ENCODE measurements around the gene KPNB1. TPM values are rescaled to one million over a fixed set of nuclear protein-coding genes. Genes with fewer than 3 reads are reported as not detected.
A peak's percentile ranks its signal among the peaks of the same experiment; 100 is the strongest.

KPNB1 gene
- polyA plus RNA-seq, 1 experiment = 212 TPM

GRCh38 chr17:47692895-47693730, 43.4 kb downstream of the KPNB1 start:
- TF ChIP-seq CTCF (IDR thresholded peaks at IDR 0.05; ENCODE audit: low read depth, low read length) = no peak
- CTCF ChIA-PET = no interaction called here
- POLR2A ChIA-PET = interaction anchor here (0.6 kb wide), 1 partner anchor 57 kb away, joined by 4 read pairs; no protein-coding TSS in a partner anchor
- Histone ChIP-seq H3K4me3 (ENCODE audit: low read depth, low read length) (peak overlapping the region; percentile 65), H3K9me3 (ENCODE audit: control insufficient read depth, insufficient read depth, low read length) (no peaks in the 10 kb centered on the region), H3K27ac (ENCODE audit: low read depth, low read length) (no peak overlapping the region), H3K27me3 (ENCODE audit: control insufficient read depth, insufficient read depth, low read length) (no peaks in the 10 kb centered on the region)
- DNase-seq (ENCODE audit: low read depth, low spot score) = no peak

GRCh38 chr17:47693731-47694580, 44.2 kb downstream of the KPNB1 start, which contains the start of gene TBKBP1:
Gene TBKBP1 (plus strand): TSS chr17:47694161. CDS start chr17:47696113, 1,952 bp downstream.
- CTCF ChIA-PET = no interaction called here
- Histone ChIP-seq H3K27me3 (ENCODE audit: control insufficient read depth, insufficient read depth, low read length) (no peaks in the 10 kb centered on the region), H3K9me3 (ENCODE audit: control insufficient read depth, insufficient read depth, low read length) (no peaks in the 10 kb centered on the region), H3K27ac (ENCODE audit: low read depth, low read length) (peak within 1 kb of the TSS; percentile 21), H3K4me3 (ENCODE audit: low read depth, low read length) (peak within 1 kb of the TSS; percentile 65)
- DNase-seq (ENCODE audit: low read depth, low spot score) = no peak
- TF ChIP-seq CTCF (IDR thresholded peaks at IDR 0.05; ENCODE audit: low read depth, low read length) = no peak
- POLR2A ChIA-PET = interaction anchor here (0.6 to 1.2 kb wide), 4 partner anchors 10 to 453 kb away, joined by 3 to 5 read pairs (median 3); no protein-coding TSS in a partner anchor

GRCh38 chr17:47694581-47695428, 45.1 kb downstream of the KPNB1 start:
- H3K4me3 ChIP-seq (ENCODE audit: low read depth, low read length) = peak overlapping the region; percentile 65
- TF ChIP-seq CTCF (IDR thresholded peaks at IDR 0.05; ENCODE audit: low read depth, low read length) = no peak
- H3K27ac ChIP-seq (ENCODE audit: low read depth, low read length) = peak overlapping the region; percentile 11
- DNase-seq (ENCODE audit: low read depth, low spot score) = no peak
- H3K9me3 ChIP-seq (ENCODE audit: control insufficient read depth, insufficient read depth, low read length) = no peaks in the 10 kb centered on the region
- ChIA-PET POLR2A (interaction anchor here (0.5 to 1.2 kb wide), 4 partner anchors 11 to 816 kb away, joined by 3 to 5 read pairs (median 3); no protein-coding TSS in a partner anchor), CTCF (interaction anchor here (0.7 kb wide), 1 partner anchor 129 kb away, joined by 4 read pairs; no protein-coding TSS in a partner anchor)
- no peaks in the 10 kb centered on the region for H3K27me3 ChIP-seq (ENCODE audit: control insufficient read depth, insufficient read depth, low read length)

GRCh38 chr17:47695429-47696376, 46.0 kb downstream of the KPNB1 start:
- Histone ChIP-seq H3K9me3 (ENCODE audit: control insufficient read depth, insufficient read depth, low read length) (no peaks in the 10 kb centered on the region), H3K27me3 (ENCODE audit: control insufficient read depth, insufficient read depth, low read length) (no peaks in the 10 kb centered on the region), H3K27ac (ENCODE audit: low read depth, low read length) (peak overlapping the region; percentile 11), H3K4me3 (ENCODE audit: low read depth, low read length) (peak overlapping the region; percentile 65)
- ChIA-PET POLR2A (interaction anchor here (1.2 kb wide), 1 partner anchor 17 kb away, joined by 5 read pairs; no protein-coding TSS in a partner anchor), CTCF (interaction anchor here (0.7 kb wide), 1 partner anchor 128 kb away, joined by 4 read pairs; no protein-coding TSS in a partner anchor)
- no peak for DNase-seq (ENCODE audit: low read depth, low spot score)
- no peak for TF ChIP-seq CTCF (IDR thresholded peaks at IDR 0.05; ENCODE audit: low read depth, low read length)
